ENCODE data around the gene LRRC58. TPM values are rescaled to one million over a fixed set of nuclear protein-coding genes. Genes with fewer than 3 reads are reported as not detected.

Gene LRRC58
- total RNA-seq, 4 donors from 2014 or later: 30.0 to 36.7 (median 35.2) TPM

DNA sequence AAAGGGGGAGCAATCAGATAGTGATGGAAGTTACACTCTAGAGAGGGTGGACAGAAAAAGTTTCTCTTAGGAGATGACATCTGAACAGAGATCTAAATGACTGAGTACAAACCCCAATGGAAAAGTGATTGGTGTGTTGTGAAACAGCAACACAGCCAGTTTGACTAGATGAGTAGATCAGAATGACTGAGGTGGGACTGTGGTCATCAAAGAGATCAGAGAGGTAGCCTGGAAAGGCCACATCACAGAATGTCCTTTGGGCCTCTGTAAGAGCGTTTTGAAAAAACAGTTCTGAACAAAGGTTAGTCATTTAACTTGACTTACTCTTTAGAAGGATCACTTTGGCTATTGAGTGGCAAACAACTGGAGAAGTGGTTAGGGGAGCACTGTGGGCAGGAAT lies 10.6 kb downstream of the LRRC58 start:
- TF ChIP-seq POLR2AphosphoS5 (IDR thresholded peaks at IDR 0.05) (no peak), EP300 (IDR thresholded peaks at IDR 0.05) (no peak), CTCF (IDR thresholded peaks at IDR 0.05) (no peak), POLR2A (IDR thresholded peaks at IDR 0.05; ENCODE audit: low read depth) (no peak)
- Histone ChIP-seq H3K4me1 (peaks cover 0 to 15% (median 7%) of the 10 kb centered on the region in 4 donors), H3K4me3 (no peak overlapping the region), H3K36me3 (peaks cover 0 to 22% (median 18%) of the 10 kb centered on the region in 4 donors), H3K27ac (replicated peaks in 1 of 4) (no peak overlapping the region), H3K9me3 (no peaks in the 10 kb centered on the region), H3K27me3 (no peaks in the 10 kb centered on the region)
- 91% methylated on average over 1 of the region's 1 CpG for WGBS
- intact Hi-C loops (cut with DNase I): no loop called here
- DNase-seq (ENCODE audit: extremely low spot score): no peak

DNA sequence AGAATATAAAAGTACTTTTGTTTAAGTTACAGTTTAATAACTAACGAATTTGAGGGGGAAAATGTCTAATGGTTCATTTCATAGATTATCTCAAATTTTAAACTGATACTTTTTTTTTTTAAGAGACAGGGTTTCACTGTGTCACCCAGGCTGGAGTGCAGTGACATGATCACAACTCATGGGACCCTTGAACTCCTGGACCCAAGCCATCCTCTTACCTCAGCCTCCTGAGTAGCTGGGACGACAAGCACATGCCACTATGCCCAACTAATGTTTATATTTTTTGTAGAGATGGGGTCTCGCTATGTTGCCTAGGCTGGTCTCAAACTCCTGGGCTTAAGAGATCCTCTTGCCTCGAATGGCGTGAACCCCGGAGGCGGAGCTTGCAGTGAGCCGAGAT lies 16.5 kb downstream of the LRRC58 start:
- no peak for TF ChIP-seq CTCF (IDR thresholded peaks at IDR 0.05)
- TF ChIP-seq POLR2AphosphoS5 (IDR thresholded peaks at IDR 0.05): no peak
- no peak for TF ChIP-seq POLR2A (IDR thresholded peaks at IDR 0.05; ENCODE audit: low read depth)
- no peak for TF ChIP-seq EP300 (IDR thresholded peaks at IDR 0.05)

DNA sequence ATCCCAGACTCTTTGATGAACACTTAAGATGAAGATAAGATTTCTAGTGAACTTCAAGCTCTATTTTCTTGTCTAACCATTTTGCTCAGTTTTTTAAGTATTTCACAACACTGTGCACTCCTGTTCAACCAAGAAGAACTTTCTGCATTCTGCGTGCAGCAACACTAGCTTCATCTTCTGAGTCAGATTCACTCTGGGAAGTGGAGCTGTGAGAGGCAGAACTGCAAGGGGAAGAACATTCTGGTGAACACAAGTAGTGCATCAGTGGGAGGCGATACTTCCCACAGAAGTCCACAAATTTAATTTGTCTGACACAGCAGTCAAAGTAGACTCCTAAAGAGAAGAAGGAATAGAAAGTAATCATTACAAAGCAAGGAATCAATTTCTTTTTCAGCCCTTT lies 18.1 kb downstream of the LRRC58 start:
- TF ChIP-seq POLR2A (IDR thresholded peaks at IDR 0.05; ENCODE audit: low read depth): no peak
- no peak for TF ChIP-seq CTCF (IDR thresholded peaks at IDR 0.05)
- no peak for TF ChIP-seq POLR2AphosphoS5 (IDR thresholded peaks at IDR 0.05)
- TF ChIP-seq EP300 (IDR thresholded peaks at IDR 0.05): no peak
- H3K9me3 ChIP-seq: no peaks in the 10 kb centered on the region
- 91% methylated on average over 2 of the region's 2 CpGs for WGBS
- H3K4me1 ChIP-seq: peaks cover 0 to 2% (median under 1%) of the 10 kb centered on the region in 4 donors
- no peak overlapping the region for H3K27ac ChIP-seq (replicated peaks in 1 of 4)
- intact Hi-C loops (cut with DNase I): no loop called here
- DNase-seq (ENCODE audit: extremely low spot score): no peak
- H3K36me3 ChIP-seq: peaks cover 10 to 72% (median 49%) of the 10 kb centered on the region in 4 donors
- H3K4me3 ChIP-seq: no peak overlapping the region
- no peaks in the 10 kb centered on the region for H3K27me3 ChIP-seq

More for the DNA sequence above, 16.5 kb downstream of the LRRC58 start:
- Histone ChIP-seq H3K27me3 (no peaks in the 10 kb centered on the region), H3K9me3 (no peaks in the 10 kb centered on the region), H3K4me3 (no peak overlapping the region), H3K4me1 (peaks cover 0 to 7% (median 3%) of the 10 kb centered on the region in 4 donors), H3K36me3 (peaks cover 10 to 72% (median 49%) of the 10 kb centered on the region in 4 donors), H3K27ac (replicated peaks in 1 of 4) (no peak overlapping the region)
- WGBS: 98% methylated on average over 7 of the region's 8 CpGs
- intact Hi-C loops (cut with DNase I): no loop called here
- no peak for DNase-seq (ENCODE audit: extremely low spot score)

DNA sequence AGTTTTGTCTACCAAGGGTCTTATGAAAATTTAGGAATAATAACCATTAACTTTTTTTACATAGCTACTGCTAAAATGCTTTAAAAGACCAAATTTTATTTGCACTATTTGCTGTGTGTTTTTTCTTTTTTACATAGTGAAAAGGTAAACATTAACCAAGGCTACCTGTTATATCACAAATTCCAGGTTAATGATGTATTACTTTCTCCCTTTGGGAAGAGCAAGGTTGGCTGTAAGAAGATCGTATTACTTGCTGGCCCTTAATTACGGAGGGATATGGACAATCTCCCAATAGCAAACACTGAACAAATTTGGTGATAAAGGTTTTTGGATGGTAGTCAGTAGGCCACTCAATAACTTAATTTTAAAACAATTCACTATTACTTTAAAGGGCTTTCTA lies 22.4 kb downstream of the LRRC58 start:
- H3K36me3 ChIP-seq: peaks cover 8 to 63% (median 26%) of the 10 kb centered on the region in 4 donors

More for the DNA sequence above, 22.4 kb downstream of the LRRC58 start:
- Histone ChIP-seq H3K9me3 (no peaks in the 10 kb centered on the region), H3K27ac (replicated peaks in 1 of 4) (no peak overlapping the region), H3K27me3 (no peaks in the 10 kb centered on the region), H3K4me1 (no peaks in the 10 kb centered on the region), H3K4me3 (no peak overlapping the region)
- WGBS: 96% methylated on average over 2 of the region's 2 CpGs
- TF ChIP-seq POLR2AphosphoS5 (IDR thresholded peaks at IDR 0.05): no peak
- TF ChIP-seq CTCF (IDR thresholded peaks at IDR 0.05): no peak
- no peak for TF ChIP-seq POLR2A (IDR thresholded peaks at IDR 0.05; ENCODE audit: low read depth)
- no peak for TF ChIP-seq EP300 (IDR thresholded peaks at IDR 0.05)
- intact Hi-C loops (cut with DNase I): no loop called here
- DNase-seq (ENCODE audit: extremely low spot score): no peak

Measured in esophagus muscularis mucosa (tissue), 4 donors.